ENCODE data around the gene INPP5E. TPM values are rescaled to one million over a fixed set of nuclear protein-coding genes. Genes with fewer than 3 reads are reported as not detected.

INPP5E gene
- total and polyA plus RNA-seq, 2 experiments from 2014 or later = 5.8 to 13.4 TPM

- H3K4me3 Mint-ChIP-seq = no peak overlapping the region
- peaks cover 38% of the 10 kb centered on the region for H3K36me3 ChIP-seq (ENCODE audit: insufficient read depth)
These were observed 6.2 kb upstream of the INPP5E start for GRCh38 chr9:136445799-136446198.

More at GRCh38 chr9:136445799-136446198, 6.2 kb upstream of the INPP5E start:
- Mint-ChIP-seq H3K4me1 (no peaks in the 10 kb centered on the region; the same call in 2 of the 3 replicates), H3K27me3 (ENCODE audit: insufficient read depth, low read depth, poor library complexity) (peaks cover 2% of the 10 kb centered on the region), H3K9me3 (no peaks in the 10 kb centered on the region; the same call in 2 of the 3 replicates), H3K36me3 (ENCODE audit: low read depth) (peaks cover 86% of the 10 kb centered on the region), H3K27ac (no peak overlapping the region)
- Histone ChIP-seq H3K4me2 (no peak overlapping the region), H3K27ac (ENCODE audit: low read depth) (no peak overlapping the region), H4K20me1 (replicated peaks; ENCODE audit: insufficient read depth) (peaks cover 6% of the 10 kb centered on the region), H3K9me2 (ENCODE audit: insufficient read depth) (no peaks in the 10 kb centered on the region), H3K4me1 (ENCODE audit: insufficient read depth) (no peaks in the 10 kb centered on the region), H3K27me3 (ENCODE audit: insufficient read depth) (no peaks in the 10 kb centered on the region), H3F3A (replicated peaks; ENCODE audit: low read depth) (peaks cover 26% of the 10 kb centered on the region; the same call in 1 of the 2 replicates), H3K4me3 (no peak overlapping the region), H3K79me2 (replicated peaks; ENCODE audit: insufficient read depth) (no peaks in the 10 kb centered on the region), H2AFZ (no peak overlapping the region)
- TF ChIP-seq ZNF462 (CRISPR knock-in tag; IDR thresholded peaks at IDR 0.05) (no peak), REST (IDR thresholded peaks at IDR 0.05; ENCODE audit: unreplicated experiment) (no peak), EZH2 (IDR thresholded peaks at IDR 0.05; ENCODE audit: low read depth, unreplicated experiment) (no peak)
- ATAC-seq (no peak), DNase-seq (ENCODE audit: low spot score) (no peak)
